Kidney glomerular epithelial cell (primary cell): Measurements from ENCODE around the gene C3orf70.

ENCODE experiments used
- DNase-seq: peaks from one replicate; lab custom pipeline; 2025; lab: John Stamatoyannopoulos, UW

The C3orf70 gene

GRCh38 chr3:185087419-185087818 lies 65.4 kb downstream of the C3orf70 start:
- DNase-seq: no peak

GRCh38 chr3:185084901-185085300 lies 68.0 kb downstream of the C3orf70 start:
- peak; percentile 22 for DNase-seq

- no peak for DNase-seq
These were observed 68.5 kb downstream of the C3orf70 start for GRCh38 chr3:185084402-185084801.

- DNase-seq: no peak
These were observed 70.0 kb downstream of the C3orf70 start for GRCh38 chr3:185082829-185083228.

DNA sequence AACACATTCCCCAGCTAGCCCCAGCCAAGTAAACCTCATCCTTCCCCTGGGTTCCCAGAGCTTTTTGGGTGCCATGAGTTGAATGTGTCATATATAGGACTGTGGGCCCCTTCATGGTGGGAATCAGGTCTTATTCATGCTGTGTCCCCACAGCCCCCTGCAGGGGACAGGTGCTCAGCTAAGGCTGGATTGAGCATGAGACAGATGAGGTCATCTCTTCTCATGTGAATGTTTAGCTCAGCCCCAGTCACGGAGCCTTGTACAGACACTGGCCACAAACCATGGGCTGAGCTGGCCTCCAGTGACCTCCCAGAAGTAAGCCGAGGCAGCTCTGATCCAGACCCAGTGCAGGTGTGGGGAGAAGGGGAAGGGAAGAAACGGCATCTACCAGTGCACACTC lies 70.7 kb downstream of the C3orf70 start:
- no peak for DNase-seq

- no peak for DNase-seq
These were observed 71.3 kb downstream of the C3orf70 start for GRCh38 chr3:185081521-185081920.

DNA sequence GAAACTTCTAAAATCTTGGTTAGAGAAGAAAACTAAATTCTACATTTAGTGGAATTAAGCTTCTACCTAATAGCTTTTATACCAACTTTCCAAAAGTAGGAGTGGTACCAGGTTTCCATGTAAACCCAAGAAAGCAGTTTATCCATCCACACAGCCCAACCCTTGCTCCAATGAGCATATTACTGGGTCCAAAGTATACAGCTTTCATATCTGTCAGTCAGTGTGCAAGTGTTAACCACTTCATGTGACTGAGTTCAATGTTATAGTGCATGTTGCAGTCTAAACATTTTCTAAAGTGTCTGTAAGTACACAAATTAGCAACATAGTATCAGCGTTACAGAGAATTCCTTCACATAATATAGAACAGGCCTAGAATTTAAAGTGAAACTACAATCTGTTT lies 73.2 kb downstream of the C3orf70 start:
- no peak for DNase-seq

DNA sequence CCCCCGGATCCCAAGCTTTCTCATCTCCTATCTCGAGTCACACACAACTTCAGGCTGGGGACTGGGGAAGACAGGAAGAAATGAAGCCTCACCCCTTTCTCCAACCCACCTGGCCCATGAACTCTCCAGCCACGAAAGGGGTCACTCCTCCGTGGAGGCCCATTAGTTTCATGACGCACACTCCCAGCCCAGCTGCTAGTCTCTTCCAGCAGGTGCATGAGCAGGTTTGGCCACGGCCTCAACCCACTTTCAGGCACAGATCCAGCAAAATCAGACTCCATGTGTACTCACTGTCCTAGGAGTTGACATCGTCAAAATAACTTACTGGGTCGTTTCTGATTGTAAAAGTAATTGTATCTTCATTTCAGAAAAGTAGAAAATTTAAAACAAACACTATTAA lies 76.6 kb downstream of the C3orf70 start:
- no peak for DNase-seq

DNA sequence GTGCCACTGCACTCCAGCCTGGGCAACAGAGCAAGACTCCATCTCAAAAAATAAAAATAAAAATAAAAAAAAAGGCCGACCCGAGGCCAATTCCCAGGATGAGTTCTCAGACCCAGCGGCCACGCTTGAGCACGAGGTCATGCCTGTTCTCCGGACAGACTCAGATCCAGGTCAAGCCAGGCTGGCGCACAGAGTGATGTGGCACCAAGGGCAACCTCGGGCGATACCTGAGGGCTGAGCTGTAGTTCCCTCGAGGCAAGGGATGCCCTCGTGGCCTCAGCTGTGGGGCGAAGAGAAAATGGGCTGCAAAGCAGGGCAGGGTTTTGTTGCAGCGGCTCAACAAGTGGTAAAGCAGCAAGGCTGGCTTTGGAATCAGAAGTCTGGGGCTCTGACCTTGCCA lies 77.3 kb downstream of the C3orf70 start:
- no peak for DNase-seq

DNA sequence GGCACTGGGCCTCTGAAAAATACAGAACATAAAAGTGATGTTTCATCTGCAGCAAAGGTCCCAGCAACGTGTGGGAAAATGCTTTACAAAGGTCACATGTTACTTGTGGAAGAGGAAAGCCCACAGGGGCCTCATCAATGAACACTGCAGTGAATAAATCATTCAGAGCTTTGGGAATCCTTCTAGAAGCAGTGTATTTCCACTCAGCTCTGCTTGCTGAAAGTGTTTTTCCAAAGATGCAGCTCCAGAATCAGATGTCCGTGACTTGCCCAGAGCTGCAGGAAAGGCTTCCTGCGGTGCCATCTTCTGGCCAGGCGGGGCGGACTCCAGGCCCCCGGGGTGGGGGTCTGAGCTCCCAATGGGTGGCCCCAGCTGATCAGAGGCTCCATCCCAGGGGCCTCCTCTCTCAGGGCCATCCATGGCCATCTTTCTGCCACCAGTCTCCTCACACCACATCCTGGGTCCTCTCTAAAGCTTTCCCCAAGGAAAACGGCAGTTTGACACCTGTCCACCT lies 81.5 kb downstream of the C3orf70 start:
- no peak for DNase-seq

DNA sequence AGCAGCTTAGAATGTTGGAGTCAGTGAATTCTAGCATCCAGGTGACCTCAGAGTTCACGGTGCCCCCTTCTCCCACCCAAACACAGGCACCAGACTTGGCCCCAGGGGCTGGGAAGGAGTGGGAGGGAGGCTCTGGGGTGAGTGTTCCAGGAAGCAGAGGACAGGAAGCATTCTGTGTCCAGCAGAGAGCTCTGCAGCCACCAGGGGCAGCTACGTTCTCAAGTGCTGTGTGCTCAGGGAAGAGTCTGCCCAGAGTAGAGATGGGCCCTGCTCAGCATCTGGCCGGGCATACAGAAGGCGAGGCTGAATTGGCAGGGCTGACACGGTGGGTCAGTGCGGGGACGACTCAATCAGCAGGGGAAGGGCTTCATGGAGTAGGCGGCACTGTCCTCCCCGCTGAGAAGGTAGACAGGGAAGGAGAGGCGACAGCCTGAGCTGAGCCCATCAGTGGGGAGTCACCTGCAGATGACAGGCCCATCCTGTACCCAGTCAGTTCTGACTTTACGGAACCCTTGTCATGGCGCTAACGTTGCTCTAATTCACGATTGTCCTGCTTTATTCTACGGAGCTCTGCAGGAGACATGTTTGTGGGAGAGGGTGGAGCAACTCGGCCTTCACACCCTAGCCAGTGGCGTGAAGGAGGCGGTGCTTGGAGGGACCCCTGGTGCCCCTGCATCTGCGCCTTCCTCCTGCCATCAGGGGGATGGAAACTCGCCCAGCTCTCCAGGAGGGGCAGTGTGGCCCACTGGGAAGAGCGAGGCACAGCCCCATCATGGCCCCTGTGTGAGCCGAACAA lies 82.2 kb downstream of the C3orf70 start:
- DNase-seq: no peak

DNA sequence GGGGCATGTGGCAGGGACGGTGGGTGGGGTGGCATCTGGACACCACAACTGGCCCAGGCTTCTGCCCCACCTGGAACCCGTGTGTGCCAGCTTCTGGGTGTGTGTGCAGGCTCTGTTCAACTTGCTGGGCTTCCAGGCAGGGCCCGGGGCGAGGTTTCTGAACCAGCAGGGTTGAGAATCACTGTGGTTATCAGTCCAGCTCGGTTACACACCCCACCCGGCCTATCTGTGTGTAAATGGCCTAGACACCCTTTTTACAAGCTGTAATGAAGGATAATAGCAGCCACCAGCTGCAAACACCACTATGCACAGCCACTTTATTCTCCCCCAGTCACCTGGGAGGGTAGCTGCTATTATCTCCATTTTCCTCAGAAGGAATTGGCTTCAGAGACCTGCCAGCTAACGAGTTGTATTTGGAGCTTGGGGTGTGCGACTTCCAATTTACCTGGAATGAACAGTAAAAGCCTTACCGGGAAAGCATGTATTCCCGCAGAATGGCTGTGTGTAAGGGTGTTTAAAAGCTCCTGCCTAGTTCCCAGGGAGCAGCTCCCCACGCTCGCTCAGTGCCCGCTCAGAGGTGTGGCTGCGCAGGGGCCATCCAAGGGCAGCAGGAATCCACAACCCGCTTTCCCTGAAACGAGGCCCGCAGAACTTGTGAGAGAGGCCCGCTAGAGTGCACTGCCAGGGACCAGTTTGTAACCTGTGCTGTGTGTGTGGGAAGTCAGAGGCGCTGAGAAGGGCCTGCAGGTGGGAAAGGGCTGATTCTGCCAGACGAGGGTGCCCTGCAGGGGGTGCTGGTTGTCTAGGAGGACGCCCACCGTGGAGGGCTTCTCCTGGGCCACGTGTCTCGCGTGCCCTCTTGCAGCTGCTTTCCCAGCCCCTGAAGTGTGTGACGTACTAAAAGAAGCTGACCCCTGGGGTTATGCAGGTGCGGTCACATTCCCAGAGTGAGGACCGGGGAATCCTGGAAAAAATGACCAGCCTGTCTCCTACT lies 83.5 kb downstream of the C3orf70 start:
- DNase-seq: no peak

DNA sequence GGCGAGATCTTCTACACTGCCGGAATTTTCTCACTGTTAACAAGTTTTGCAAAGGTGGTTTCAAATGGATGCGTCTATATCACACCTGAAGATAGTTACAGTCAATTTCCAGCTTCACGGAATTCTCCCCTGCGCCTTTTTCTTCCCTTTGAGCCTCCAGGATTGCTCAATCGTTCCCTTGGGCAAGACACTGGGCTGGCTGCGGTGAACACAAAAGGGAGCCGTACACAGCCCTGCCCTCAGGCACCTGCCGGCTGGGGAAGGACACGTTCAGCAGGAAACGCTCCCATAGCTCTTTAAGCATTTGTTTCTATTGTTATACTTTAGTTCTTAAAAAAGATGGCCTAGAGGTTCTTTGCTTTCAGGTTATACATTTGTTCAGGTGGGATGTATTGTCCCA lies 85.7 kb downstream of the C3orf70 start:
- DNase-seq: no peak

- no peak for DNase-seq
These were observed 86.6 kb downstream of the C3orf70 start for GRCh38 chr3:185066251-185066650.

- no peak for DNase-seq
These were observed 87.8 kb downstream of the C3orf70 start for GRCh38 chr3:185065059-185065458.

GRCh38 chr3:185063431-185063830 lies 89.4 kb downstream of the C3orf70 start:
- no peak for DNase-seq

DNA sequence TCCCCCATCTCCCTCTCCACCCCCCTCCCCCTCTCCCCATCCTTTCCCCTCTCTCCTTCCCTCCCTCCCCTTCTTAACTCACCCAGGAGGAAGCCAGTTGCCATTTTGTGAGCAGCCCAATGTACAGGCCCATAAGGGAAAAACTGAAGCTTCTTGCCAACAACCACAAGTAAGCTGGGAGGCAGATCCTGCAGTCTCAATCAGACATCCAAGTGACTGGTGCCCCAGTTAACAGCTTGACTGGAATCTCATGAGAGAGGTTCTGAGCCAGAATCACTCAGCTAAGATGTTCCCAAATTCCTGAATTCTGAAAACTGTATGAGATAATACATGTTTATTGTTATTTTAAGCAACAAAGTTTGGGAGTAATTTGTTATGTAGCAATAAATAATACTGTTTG lies 90.7 kb downstream of the C3orf70 start:
- DNase-seq: no peak

DNA sequence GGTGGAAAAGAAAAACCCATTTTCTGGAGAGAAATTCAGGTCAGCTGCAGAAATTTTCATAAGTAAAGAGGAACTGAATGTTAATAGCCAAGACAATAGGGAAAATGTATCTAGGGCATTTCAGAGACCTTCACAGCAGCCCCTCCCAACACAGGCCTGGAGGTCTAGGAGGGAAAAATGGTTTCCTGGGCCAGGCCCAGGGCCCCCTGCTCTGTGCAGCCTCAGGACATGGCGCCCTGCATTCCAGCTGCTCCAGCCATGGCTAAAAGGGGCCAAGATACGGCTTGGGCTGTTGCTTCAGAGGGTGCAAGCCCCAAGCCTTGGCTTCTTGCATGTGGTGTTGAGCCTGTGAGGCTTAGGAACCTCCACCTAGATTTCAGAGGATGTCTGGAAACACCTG lies 92.2 kb downstream of the C3orf70 start:
- DNase-seq: no peak

DNA sequence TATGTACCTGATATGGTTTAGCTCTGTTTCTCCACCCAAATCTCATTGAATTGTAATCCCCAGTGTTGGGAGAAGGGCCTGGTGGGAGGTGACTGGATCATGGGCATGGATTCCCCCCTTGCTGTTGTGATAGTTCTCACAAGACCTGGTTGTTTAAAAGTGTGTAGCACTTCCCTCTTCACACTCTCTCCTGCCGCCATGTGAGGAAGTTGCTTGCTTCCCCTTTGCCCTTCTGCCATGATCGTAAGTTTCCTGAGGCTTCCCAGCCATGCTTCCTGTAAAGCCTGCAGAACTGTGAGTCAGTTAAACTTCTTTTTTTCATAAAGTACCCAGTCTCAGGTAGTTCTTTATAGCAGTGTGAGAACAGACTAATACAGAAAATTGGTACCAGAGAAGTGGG lies 93.1 kb downstream of the C3orf70 start:
- DNase-seq: no peak

- DNase-seq: no peak
These were observed 94.1 kb downstream of the C3orf70 start for GRCh38 chr3:185058796-185059195.

- no peak for DNase-seq
These were observed 95.0 kb downstream of the C3orf70 start for GRCh38 chr3:185057829-185058228.

GRCh38 chr3:185056908-185057307 lies 96.0 kb downstream of the C3orf70 start:
- no peak for DNase-seq

DNA sequence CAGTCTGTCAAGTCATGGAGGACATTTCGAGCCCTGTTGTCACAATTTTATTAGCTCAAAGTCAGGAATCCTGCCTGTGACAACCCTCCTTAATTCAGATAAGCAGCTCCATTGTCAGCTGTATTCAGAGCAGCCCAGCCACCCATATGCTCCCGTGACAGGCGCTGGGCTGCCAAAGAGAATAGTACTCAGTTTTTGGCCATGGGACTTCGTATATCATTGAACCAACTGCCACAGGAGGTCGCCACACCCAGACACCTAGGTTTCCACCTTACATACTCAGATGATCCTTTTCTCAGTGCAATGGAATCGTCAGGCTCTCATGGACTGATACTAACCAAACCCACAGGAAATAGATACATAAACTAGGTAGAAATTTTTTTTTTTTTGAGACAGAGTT lies 100.2 kb downstream of the C3orf70 start:
- no peak for DNase-seq
